ENCODE data around the gene NUP62.

The NUP62 gene

DNA sequence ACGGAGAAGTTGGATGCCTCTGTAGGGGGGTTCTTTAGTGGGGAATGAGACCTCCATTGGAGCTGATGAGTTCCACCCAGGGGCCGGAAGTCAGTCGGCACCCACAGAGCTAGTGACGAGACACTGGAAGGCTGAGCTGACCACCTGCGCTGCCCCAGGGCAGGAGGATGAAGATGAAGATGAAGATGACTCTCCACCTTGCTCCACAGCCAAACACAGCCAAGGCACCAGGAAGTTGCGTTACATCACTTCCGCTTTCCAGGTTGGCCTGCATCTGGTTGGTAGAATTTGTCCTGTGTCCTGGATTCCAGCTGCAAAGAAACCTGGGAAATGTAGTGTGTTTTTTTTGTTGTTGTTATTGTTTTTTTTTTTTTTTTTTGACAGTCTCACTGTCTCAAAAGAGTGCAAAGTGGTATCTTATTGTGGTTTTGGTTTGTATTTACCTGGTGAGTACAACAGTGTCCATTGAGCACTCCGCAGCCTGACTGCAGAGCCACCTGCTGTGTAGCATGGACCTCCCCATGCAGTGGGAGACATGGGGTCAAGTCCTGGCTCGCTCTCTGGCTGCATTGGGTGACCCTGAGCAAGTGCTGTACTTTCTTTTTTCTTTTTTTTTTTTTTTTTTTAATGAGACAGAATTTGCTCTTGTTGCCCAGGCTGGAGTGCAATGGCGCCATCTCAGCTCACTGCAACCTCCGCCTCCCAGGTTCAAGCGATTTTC lies 49.9 kb downstream of the NUP62 start:
- no peak for DNase-seq

GRCh38 chr19:49878744-49879070 lies 50.6 kb downstream of the NUP62 start:
- DNase-seq = no peak

DNA sequence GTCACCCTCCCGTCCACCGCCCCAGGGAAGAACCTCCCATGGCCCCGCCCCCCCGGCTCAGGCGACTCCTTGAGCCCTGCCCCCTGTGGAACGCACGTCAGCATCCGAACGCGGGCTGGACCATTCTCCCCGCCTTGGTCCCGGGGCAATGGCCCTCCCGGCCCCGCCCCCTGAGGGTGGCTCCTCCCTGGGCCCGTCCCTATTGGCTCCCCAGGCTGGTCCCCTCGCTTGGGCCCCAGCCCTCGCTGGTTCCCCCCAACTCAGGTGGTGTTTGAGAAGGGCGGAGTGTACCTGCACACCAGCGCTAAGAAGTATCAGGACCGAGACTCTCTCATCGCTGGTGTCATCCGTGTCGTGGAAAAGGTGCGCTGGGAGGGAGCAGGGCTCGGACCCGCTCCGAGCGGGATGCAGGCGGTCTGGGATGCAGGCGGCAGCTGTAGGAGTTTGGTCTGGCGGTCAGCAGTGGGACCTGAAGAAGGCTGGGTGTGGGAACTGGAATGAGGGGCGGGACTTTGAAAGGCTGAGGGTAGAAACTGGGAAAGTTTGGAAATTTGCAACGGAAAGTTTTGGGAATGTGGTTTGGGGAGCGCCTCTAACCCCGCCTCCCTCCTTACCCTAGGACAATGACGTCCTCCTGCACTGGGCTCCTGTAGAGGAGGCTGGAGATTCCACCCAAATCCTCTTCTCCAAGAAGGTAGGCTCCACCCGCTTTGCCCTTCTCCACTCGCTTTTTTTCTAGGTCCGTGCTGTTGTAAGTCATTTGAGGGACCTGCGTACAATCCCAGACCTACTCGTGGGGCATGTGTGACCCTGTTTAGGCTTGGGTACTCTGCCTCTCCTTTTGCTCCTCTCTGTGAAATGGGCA lies 51.2 kb downstream of the NUP62 start:
- DNase-seq = peak; percentile 92

GRCh38 chr19:49877020-49877878 lies 52.1 kb downstream of the NUP62 start, which contains the start of the genes AKT1S1 and TBC1D17:
Gene AKT1S1, minus strand, starts transcription at chr19:49877355. Its CDS starts 4,060 bp downstream, at chr19:49873295.
Gene TBC1D17, plus strand, starts transcription at chr19:49877702. Its CDS starts 22 bp downstream, at chr19:49877724.
- DNase-seq = peak; percentile 94

- DNase-seq = peak; percentile 94
Measured at GRCh38 chr19:49876422-49877019, 52.8 kb downstream of the NUP62 start.

- peak; percentile 27 for DNase-seq
Measured at GRCh38 chr19:49875857-49876421, 53.4 kb downstream of the NUP62 start.

GRCh38 chr19:49875177-49875576 lies 54.1 kb downstream of the NUP62 start:
- no peak for DNase-seq

DNA sequence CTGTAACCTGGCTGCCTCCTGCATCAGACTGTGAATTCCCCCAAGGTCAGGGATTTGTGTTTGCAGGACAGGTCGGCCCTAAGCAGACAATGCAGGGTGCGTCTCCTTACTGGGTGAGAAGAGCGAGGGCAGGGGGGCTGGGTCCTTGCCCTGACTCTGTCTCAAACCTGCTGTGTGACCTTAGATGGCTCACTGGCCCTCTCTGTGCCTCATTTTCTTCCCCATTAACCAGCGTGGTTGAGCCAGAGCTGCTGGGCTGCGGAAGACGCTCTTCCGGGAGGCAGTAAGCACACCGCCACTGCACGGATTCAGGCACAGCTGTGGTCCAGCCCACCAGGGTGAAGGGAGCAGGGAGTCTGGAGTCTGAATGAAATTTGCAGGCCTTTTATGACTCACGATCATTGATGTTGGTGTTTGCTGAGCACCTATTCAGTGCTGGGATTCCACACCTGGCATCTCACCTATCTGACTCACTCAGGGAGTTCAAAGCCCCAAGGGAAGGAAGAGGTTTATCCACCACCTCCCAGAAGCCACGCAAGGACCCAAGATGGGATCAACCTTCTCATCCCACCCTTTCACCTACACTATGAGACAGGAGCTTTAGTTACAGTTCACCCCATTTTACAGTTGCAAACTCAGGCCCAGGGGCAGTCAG lies 54.7 kb downstream of the NUP62 start:
- DNase-seq = no peak

DNA sequence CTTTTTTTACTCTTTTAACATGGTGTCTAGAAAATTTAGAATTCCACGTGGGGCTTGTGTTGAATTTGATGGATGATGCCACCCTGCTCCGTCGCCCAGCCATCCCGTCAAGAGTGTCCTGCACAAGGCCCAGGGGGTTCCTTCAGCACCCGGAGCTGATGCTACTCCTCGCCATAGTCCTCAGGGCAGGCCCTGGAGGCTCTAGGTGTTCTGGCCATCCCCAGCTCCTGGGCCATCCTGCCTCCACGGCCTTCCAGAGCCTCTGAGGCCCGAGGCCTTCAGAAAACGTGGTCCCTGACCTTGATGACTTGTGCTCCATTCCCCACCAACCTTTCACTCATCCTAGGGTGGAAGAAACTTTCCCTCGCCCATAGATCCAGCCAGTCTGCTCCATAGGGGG lies 55.5 kb downstream of the NUP62 start:
- DNase-seq = no peak

DNA sequence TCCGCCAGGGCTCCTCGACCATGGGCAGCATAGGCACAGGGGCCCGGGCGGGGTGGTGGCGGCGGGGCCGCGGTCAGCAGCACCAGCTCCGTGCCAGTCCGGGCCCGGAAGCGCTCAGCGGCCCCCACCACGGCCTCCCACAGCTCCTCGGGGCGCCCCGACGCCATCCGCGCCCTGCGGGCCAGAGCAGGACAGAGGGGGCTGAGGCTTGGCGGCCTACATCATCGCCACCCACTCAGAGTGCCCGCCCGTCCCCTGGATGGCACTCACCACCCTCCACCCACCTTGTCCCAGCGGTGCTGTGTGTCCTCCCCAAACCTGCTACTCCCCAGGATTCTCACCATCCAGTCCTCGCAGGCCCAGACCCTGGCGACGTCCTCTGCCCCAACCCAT lies 56.2 kb downstream of the NUP62 start:
- no peak for DNase-seq

- DNase-seq = no peak
Measured at GRCh38 chr19:49872245-49873128, 56.8 kb downstream of the NUP62 start.

GRCh38 chr19:49871349-49871985 lies 57.8 kb downstream of the NUP62 start:
- no peak for DNase-seq

DNA sequence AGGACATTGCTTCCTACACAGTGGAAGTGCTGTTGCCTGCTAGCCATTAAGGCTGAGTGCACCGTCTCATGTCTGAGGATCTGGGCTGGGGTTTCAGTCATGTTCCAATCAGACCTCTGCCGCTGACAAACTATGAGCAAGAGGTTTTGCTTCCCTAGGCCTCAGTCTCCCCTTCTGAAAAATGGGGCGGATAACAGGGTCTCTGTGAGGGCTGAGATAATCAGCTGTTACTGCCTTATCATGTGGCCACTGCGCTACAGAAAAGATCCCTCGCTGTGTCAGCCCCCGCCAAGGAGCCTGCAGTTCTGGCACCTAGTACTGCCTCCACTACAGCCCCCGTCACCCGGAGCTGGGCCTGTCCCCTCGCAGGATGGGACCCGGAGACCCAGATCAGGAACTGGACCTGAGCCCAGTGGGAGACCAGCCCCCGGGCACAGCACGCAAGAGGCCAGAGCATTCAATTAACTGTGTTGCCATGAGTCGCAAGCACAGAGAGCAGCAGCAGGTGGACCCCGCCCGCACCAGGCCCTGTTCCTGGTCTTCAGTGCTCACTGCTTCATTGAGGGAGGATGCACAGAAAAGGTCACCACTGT lies 58.9 kb downstream of the NUP62 start:
- no peak for DNase-seq

DNA sequence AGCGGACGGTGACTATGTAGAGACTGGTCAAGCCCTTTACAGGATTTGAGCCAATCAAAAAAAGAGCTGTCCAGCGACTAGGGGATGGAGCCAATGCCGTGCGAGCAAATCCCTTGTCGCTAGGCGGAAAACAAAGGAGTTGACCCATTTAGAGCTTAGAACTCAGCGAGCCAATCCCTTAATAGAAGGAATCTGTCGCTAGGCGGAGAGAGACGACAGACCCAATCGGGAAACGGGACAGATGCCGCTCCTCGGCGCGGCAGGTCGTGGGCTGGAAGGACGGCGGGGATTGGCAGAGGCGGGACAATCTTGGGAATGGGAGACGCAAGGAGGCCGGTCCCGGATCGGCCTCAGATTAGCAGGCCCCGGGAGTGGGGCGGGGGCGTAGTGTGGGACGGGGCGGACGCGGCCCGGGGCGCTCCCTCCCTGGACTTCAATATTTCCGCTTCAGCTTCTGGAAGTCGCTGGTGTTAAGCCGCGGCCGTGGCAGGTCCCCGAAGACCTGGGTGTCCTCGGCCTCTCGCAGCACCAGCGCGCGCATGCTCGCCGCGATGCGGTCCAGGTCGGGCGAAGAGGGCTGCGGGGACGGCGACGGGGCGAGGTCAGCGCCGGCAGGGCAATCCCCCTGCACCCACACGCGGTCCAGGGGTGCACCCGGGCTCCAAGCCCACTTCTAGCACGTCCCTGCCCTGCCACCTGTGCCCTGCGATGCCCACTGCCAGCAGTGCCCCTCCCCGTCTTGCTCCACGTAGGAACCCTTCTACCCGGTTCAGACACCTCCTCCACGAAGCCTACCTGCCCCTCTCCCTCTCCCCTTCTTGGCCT lies 59.6 kb downstream of the NUP62 start:
- peak; percentile 96 for DNase-seq

DNA sequence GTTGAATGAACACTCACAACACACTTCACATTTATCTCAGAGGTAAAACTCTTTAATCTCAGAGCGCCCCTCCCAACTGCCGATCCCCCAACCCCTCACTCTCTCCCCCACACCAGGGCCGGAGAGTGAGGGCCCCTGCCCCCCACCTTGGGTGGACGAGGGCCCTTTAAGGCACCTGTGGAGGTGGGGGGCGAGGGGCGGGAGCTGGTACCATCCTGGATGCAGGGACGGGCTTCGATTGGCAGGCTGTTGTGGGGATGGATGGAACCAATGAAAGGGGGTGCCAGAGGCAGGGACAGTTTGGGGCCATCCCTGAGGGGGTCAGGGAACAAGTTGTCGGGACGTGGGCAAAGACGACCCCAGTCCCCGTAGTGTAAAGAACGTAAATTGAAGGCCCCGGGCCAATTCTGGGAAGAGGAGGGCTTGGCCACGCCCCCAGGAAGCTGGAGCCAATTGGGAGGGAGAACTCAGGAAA lies 60.3 kb downstream of the NUP62 start:
- DNase-seq = no peak

DNA sequence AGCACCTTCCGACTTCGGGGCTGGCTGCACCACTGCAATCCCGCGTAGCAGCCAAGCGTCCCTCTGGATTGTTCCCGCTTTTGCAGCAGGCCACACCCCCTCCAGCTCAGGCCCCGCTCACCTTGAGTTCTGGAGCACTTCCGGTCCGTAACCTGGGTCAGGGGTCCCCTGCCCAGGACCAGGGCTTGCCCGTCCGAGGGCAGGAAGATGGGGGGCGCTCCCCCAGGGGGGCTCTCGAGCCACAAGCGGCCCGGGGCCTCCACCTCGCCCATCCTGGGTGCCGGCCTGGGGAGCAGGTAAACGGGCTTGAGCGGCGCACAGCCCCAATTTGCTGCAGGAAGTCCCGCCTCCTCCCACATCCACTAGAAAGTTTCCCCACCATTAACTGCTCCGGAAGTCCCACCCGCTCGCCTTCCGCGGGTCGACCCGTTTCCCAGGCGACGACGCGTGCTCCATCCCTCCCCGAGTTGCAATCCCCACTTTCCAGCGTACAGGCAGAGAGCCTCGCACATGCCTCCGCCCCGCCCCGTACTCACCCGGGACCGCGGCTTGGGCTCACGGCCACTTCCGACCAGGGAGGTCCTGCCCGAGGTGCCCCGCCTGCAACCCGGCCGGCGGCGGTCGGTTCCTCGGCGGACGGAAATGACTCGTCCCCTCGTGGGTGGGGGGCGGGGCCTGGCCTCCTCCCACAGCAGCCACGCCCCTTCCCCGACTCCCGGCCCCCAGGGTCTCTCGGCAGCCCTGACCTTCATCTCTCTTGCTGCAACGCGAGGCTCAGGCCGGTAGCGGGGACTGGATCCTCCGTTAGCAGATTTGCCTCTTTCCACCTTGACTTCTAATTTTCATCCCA lies 62.1 kb downstream of the NUP62 start, which contains the start of gene PNKP:
TSS of gene PNKP (minus strand) at position 644 of the 850 bp plus-strand sequence. CDS start at position 272, 372 bp downstream.
- DNase-seq = peak; percentile 87

- no peak for DNase-seq
Measured at GRCh38 chr19:49864890-49865289, 64.4 kb downstream of the NUP62 start.

- no peak for DNase-seq
Measured at GRCh38 chr19:49863935-49864320, 65.4 kb downstream of the NUP62 start.
